Mesothelial cell of epicardium (in vitro differentiated cells): Measurements from ENCODE around the gene SIL1. TPM values are rescaled to one million over a fixed set of nuclear protein-coding genes. Genes with fewer than 3 reads are reported as not detected.
A peak's percentile ranks its signal among the peaks of the same experiment; 100 is the strongest.
"Not testable (repeated sequence)": the region's sequence is repeated elsewhere in the genome, so short reads cannot be mapped to it uniquely, and the experiment has no call there.

Experiments
- DNase-seq, 2 experiments: peaks; one replicate each; pipeline ENCODE4 v3.0.0; 2021; ENCODE audit warnings: low spot score in 2 of 2; ENCODE audit not compliant: unreplicated experiment in 2 of 2
- H3K27ac Mint-ChIP-seq: 2 replicates; pipeline ENCODE4 v1.8.0; 2021; ENCODE audit warnings: mixed read lengths
- H3K27me3 Mint-ChIP-seq: 2 replicates; pipeline ENCODE4 v1.8.0; 2021; ENCODE audit warnings: low read depth, mixed read lengths
- H3K36me3 Mint-ChIP-seq: 2 replicates; pipeline ENCODE4 v1.8.0; 2021; ENCODE audit warnings: mixed read lengths
- H3K4me1 Mint-ChIP-seq: 2 replicates; pipeline ENCODE4 v1.8.0; 2021; ENCODE audit warnings: mixed read lengths
- H3K4me3 Mint-ChIP-seq: 2 replicates; pipeline ENCODE4 v1.8.0; 2021; ENCODE audit warnings: mild to moderate bottlenecking, moderate library complexity, mixed read lengths
- H3K9me3 Mint-ChIP-seq: 2 replicates; pipeline ENCODE4 v1.8.0; 2021; ENCODE audit warnings: mixed read lengths
- total RNA-seq: library from RNA; stranded (reverse); gene quantifications from 3 replicates; pipeline ENCODE4 v1.2.1, GENCODE V29; 2021
- TF ChIP-seq, protein P1 (sequence below): fragments of 200-600 bp; sonication (generic); IDR thresholded peaks from one replicate; pipeline ENCODE4 v1.5.0; 2021; ENCODE audit warnings: antibody characterized with exemption; ENCODE audit not compliant: unreplicated experiment

SIL1 gene
- total RNA-seq, 1 donor from 2014 or later: 46.2 TPM

GRCh38 chr5:139196296-139196956 lies 1.7 kb downstream of the SIL1 start:
- H3K27me3 Mint-ChIP-seq: no peaks in the 10 kb centered on the region
- DNase-seq: no peak
- TF ChIP-seq, protein P1, sequence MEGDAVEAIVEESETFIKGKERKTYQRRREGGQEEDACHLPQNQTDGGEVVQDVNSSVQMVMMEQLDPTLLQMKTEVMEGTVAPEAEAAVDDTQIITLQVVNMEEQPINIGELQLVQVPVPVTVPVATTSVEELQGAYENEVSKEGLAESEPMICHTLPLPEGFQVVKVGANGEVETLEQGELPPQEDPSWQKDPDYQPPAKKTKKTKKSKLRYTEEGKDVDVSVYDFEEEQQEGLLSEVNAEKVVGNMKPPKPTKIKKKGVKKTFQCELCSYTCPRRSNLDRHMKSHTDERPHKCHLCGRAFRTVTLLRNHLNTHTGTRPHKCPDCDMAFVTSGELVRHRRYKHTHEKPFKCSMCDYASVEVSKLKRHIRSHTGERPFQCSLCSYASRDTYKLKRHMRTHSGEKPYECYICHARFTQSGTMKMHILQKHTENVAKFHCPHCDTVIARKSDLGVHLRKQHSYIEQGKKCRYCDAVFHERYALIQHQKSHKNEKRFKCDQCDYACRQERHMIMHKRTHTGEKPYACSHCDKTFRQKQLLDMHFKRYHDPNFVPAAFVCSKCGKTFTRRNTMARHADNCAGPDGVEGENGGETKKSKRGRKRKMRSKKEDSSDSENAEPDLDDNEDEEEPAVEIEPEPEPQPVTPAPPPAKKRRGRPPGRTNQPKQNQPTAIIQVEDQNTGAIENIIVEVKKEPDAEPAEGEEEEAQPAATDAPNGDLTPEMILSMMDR: no peak
- H3K4me1 Mint-ChIP-seq: peaks cover 26% of the 10 kb centered on the region
- peaks cover 3% of the 10 kb centered on the region for H3K9me3 Mint-ChIP-seq
- H3K4me3 Mint-ChIP-seq: peak overlapping the region; percentile 80
- H3K36me3 Mint-ChIP-seq: peaks cover 19% of the 10 kb centered on the region
- peak overlapping the region; percentile 98 for H3K27ac Mint-ChIP-seq

DNA sequence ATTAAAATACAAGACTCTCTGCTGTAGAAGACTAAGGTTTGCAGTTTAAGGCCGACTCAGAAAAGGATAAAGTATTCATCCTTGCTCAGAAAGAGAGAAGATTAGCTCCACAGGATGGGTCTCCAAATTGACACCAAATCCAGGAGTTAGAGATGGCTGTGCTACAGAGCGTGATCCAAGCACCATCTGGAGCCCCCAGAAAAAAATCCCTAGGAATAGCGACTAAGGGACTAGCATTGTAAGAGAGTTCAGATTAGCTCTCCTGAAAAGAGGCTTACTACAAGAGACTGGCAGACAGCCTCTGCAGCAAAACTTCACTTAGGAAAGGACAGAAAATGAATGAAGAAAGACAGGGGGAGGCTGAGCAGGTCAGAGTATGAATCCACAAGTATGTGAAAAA lies 3.7 kb downstream of the SIL1 start:
- Mint-ChIP-seq H3K27ac (peak overlapping the region; percentile 21), H3K36me3 (peaks cover 22% of the 10 kb centered on the region), H3K4me3 (no peak overlapping the region), H3K27me3 (no peaks in the 10 kb centered on the region), H3K4me1 (peaks cover 34% of the 10 kb centered on the region), H3K9me3 (peaks cover 3% of the 10 kb centered on the region)
- no peak for DNase-seq
- TF ChIP-seq, protein P1: no peak

GRCh38 chr5:139193928-139194327 lies 4.2 kb downstream of the SIL1 start:
- Mint-ChIP-seq H3K27me3 (no peaks in the 10 kb centered on the region), H3K36me3 (peaks cover 22% of the 10 kb centered on the region), H3K27ac (peak overlapping the region; percentile 21), H3K4me1 (peaks cover 34% of the 10 kb centered on the region), H3K9me3 (peaks cover 3% of the 10 kb centered on the region), H3K4me3 (no peak overlapping the region)
- DNase-seq: no peak
- TF ChIP-seq, protein P1: peak; percentile 33

- H3K27ac Mint-ChIP-seq, H3K9me3 Mint-ChIP-seq, H3K27me3 Mint-ChIP-seq, DNase-seq, H3K4me3 Mint-ChIP-seq: not testable (repeated sequence)
- Mint-ChIP-seq H3K36me3 (peaks cover 25% of the 10 kb centered on the region), H3K4me1 (peaks cover 37% of the 10 kb centered on the region)
Measured at GRCh38 chr5:139192906-139193305, 5.3 kb downstream of the SIL1 start.

DNA sequence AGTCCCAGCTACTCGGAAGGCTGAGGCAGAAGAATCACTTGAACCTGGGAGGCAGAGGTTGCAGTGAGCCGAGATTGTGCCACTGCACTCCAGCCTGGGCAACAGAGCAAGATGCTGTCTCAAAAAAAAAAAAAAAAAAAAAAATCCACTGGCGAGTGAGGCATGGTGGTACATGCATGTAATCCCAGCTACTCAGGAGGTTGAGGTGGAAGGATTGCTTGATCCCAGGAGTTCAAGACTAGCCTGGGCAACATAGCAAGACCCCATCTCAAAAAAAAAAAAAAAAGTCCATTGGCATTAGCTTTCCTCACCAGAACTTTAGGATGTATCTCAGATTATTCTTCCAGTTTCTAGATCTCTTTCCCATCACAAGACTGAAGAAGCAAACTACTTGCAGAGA lies 6.2 kb downstream of the SIL1 start:
- H3K4me3 Mint-ChIP-seq, DNase-seq, H3K27me3 Mint-ChIP-seq, H3K9me3 Mint-ChIP-seq, H3K27ac Mint-ChIP-seq: not testable (repeated sequence)
- peaks cover 27% of the 10 kb centered on the region for H3K36me3 Mint-ChIP-seq
- H3K4me1 Mint-ChIP-seq: peaks cover 30% of the 10 kb centered on the region

- TF ChIP-seq, protein P1: no peak
- H3K4me1 Mint-ChIP-seq: peaks cover 34% of the 10 kb centered on the region
- peak overlapping the region; percentile 83 for H3K27ac Mint-ChIP-seq
- no peak for DNase-seq
- H3K36me3 Mint-ChIP-seq: peaks cover 23% of the 10 kb centered on the region
- H3K9me3 Mint-ChIP-seq: peaks cover 3% of the 10 kb centered on the region
- H3K27me3 Mint-ChIP-seq: no peaks in the 10 kb centered on the region
- H3K4me3 Mint-ChIP-seq: no peak overlapping the region
Measured at GRCh38 chr5:139190125-139190524, 8.0 kb downstream of the SIL1 start.
